ENCODE data around the gene LLGL1. TPM values are rescaled to one million over a fixed set of nuclear protein-coding genes. Genes with fewer than 3 reads are reported as not detected.

The LLGL1 gene
- total RNA-seq, 1 donor from 2014 or later: 45.0 TPM

- TF ChIP-seq CTCF (IDR thresholded peaks at IDR 0.05): no peak
- no peaks in the 10 kb centered on the region for H3K9me3 Mint-ChIP-seq (ENCODE audit: unreplicated experiment)
- peaks cover 13% of the 10 kb centered on the region for H3K36me3 Mint-ChIP-seq (ENCODE audit: unreplicated experiment)
- H3K4me3 Mint-ChIP-seq (ENCODE audit: unreplicated experiment): no peak overlapping the region
- H3K27ac Mint-ChIP-seq (ENCODE audit: unreplicated experiment): peak overlapping the region; percentile 87
- no peak for DNase-seq (ENCODE audit: extremely low spot score, unreplicated experiment)
- no peaks in the 10 kb centered on the region for H3K27me3 Mint-ChIP-seq (ENCODE audit: unreplicated experiment)
- H3K4me1 Mint-ChIP-seq (ENCODE audit: unreplicated experiment): peaks cover 19% of the 10 kb centered on the region
Measured at GRCh38 chr17:18236494-18236893, 11.1 kb downstream of the LLGL1 start.

- no peak for TF ChIP-seq CTCF (IDR thresholded peaks at IDR 0.05)
- Mint-ChIP-seq H3K27ac (ENCODE audit: unreplicated experiment) (no peak overlapping the region), H3K4me3 (ENCODE audit: unreplicated experiment) (no peak overlapping the region), H3K27me3 (ENCODE audit: unreplicated experiment) (no peaks in the 10 kb centered on the region), H3K36me3 (ENCODE audit: unreplicated experiment) (peaks cover 13% of the 10 kb centered on the region), H3K4me1 (ENCODE audit: unreplicated experiment) (peaks cover 19% of the 10 kb centered on the region), H3K9me3 (ENCODE audit: unreplicated experiment) (no peaks in the 10 kb centered on the region)
- DNase-seq (ENCODE audit: extremely low spot score, unreplicated experiment): no peak
Measured at GRCh38 chr17:18237461-18237860, 12.0 kb downstream of the LLGL1 start.

GRCh38 chr17:18238299-18238698 is 12.9 kb downstream of the LLGL1 start:
- no peak overlapping the region for H3K27ac Mint-ChIP-seq (ENCODE audit: unreplicated experiment)
- peaks cover 13% of the 10 kb centered on the region for H3K36me3 Mint-ChIP-seq (ENCODE audit: unreplicated experiment)
- TF ChIP-seq CTCF (IDR thresholded peaks at IDR 0.05): no peak
- H3K27me3 Mint-ChIP-seq (ENCODE audit: unreplicated experiment): no peaks in the 10 kb centered on the region
- H3K4me3 Mint-ChIP-seq (ENCODE audit: unreplicated experiment): no peak overlapping the region
- peaks cover 19% of the 10 kb centered on the region for H3K4me1 Mint-ChIP-seq (ENCODE audit: unreplicated experiment)
- no peaks in the 10 kb centered on the region for H3K9me3 Mint-ChIP-seq (ENCODE audit: unreplicated experiment)
- no peak for DNase-seq (ENCODE audit: extremely low spot score, unreplicated experiment)

- H3K4me3 Mint-ChIP-seq (ENCODE audit: unreplicated experiment): no peak overlapping the region
Measured at GRCh38 chr17:18240449-18240848, 15.0 kb downstream of the LLGL1 start.

GRCh38 chr17:18241229-18241871 is 15.9 kb downstream of the LLGL1 start:
- Mint-ChIP-seq H3K4me3 (ENCODE audit: unreplicated experiment) (no peak overlapping the region), H3K4me1 (ENCODE audit: unreplicated experiment) (peaks cover 3% of the 10 kb centered on the region), H3K27ac (ENCODE audit: unreplicated experiment) (no peak overlapping the region), H3K36me3 (ENCODE audit: unreplicated experiment) (peaks cover 21% of the 10 kb centered on the region), H3K27me3 (ENCODE audit: unreplicated experiment) (no peaks in the 10 kb centered on the region), H3K9me3 (ENCODE audit: unreplicated experiment) (no peaks in the 10 kb centered on the region)
- no peak for TF ChIP-seq CTCF (IDR thresholded peaks at IDR 0.05)
- DNase-seq (ENCODE audit: extremely low spot score, unreplicated experiment): no peak

More at GRCh38 chr17:18240449-18240848, 15.0 kb downstream of the LLGL1 start:
- peaks cover 16% of the 10 kb centered on the region for H3K36me3 Mint-ChIP-seq (ENCODE audit: unreplicated experiment)
- H3K27me3 Mint-ChIP-seq (ENCODE audit: unreplicated experiment): no peaks in the 10 kb centered on the region
- peaks cover 12% of the 10 kb centered on the region for H3K4me1 Mint-ChIP-seq (ENCODE audit: unreplicated experiment)
- DNase-seq (ENCODE audit: extremely low spot score, unreplicated experiment): no peak
- TF ChIP-seq CTCF (IDR thresholded peaks at IDR 0.05): no peak
- H3K27ac Mint-ChIP-seq (ENCODE audit: unreplicated experiment): no peak overlapping the region
- no peaks in the 10 kb centered on the region for H3K9me3 Mint-ChIP-seq (ENCODE audit: unreplicated experiment)
